ENCODE measurements around the gene TECPR1.

DNA sequence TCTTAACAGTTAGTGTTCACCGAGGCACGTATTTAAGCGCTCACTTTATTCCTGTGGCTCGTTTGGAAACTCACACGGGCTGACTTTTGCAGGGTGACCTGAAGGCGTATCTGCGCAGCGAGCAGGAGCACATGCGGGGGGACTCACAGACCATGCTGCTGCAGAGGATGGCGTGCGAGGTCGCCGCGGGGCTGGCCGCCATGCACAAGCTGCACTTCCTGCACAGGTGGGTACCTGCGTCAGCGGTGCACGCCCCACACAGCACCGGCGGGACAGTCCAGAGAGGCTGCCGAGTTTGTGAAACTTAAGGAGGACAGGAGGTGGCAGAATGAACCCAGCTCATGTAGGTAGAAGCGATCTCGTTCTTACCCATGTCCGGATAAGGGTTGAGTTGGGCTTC is 80.6 kb downstream of the TECPR1 start:
- no peak for TF ChIP-seq EZH2phosphoT487 (IDR thresholded peaks at IDR 0.05; ENCODE audit: insufficient read depth, low read depth)
- TF ChIP-seq EZH2 (IDR thresholded peaks at IDR 0.05; ENCODE audit: insufficient read depth, poor library complexity, severe bottlenecking), result no peak

Data from GM23248 (cell line).